Glutamatergic neuron (in vitro differentiated cells): Measurements from ENCODE around the gene LEMD2. TPM values are rescaled to one million over a fixed set of nuclear protein-coding genes. Genes with fewer than 3 reads are reported as not detected.

ENCODE experiments used
- DNase-seq: peaks from one replicate; pipeline ENCODE4 v3.0.0; 2022
- H3K27ac Mint-ChIP-seq: one replicate; pipeline ENCODE4 v1.8.0; 2020; ENCODE audit warnings: mild to moderate bottlenecking, mixed read lengths, inconsistent platforms; ENCODE audit not compliant: unreplicated experiment
- H3K27me3 Mint-ChIP-seq: one replicate; pipeline ENCODE4 v1.8.0; 2020; ENCODE audit warnings: mild to moderate bottlenecking, moderate library complexity, mixed read lengths, inconsistent platforms; ENCODE audit not compliant: unreplicated experiment
- H3K36me3 Mint-ChIP-seq: one replicate; pipeline ENCODE4 v1.8.0; 2020; ENCODE audit warnings: mild to moderate bottlenecking, mixed read lengths, inconsistent platforms; ENCODE audit not compliant: unreplicated experiment
- H3K4me1 Mint-ChIP-seq: one replicate; pipeline ENCODE4 v1.8.0; 2020; ENCODE audit warnings: mild to moderate bottlenecking, low read depth, mixed read lengths, inconsistent platforms; ENCODE audit not compliant: unreplicated experiment
- H3K4me3 Mint-ChIP-seq: one replicate; pipeline ENCODE4 v1.8.0; 2020; ENCODE audit warnings: mild to moderate bottlenecking, mixed read lengths, inconsistent platforms; ENCODE audit not compliant: unreplicated experiment
- H3K9me3 Mint-ChIP-seq: one replicate; pipeline ENCODE4 v1.8.0; 2020; ENCODE audit warnings: mild to moderate bottlenecking, moderate library complexity, mixed read lengths, inconsistent platforms; ENCODE audit not compliant: unreplicated experiment
- total RNA-seq: library from RNA; stranded (reverse); fragmentation: NEBNext Ultra II Directional; extraction: Animal tissue kit (Norgen Biotek cat#: 25700); gene quantifications from one replicate; pipeline ENCODE4 v1.2.1, GENCODE V29; 2021; ENCODE audit not compliant: unreplicated experiment
- TF ChIP-seq, protein P1 (sequence below): fragments of 200-600 bp; sonication (generic); IDR thresholded peaks from one replicate; pipeline ENCODE4 v1.5.0; 2021; ENCODE audit not compliant: partially characterized antibody, unreplicated experiment

LEMD2 gene
- total RNA-seq, 1 donor from 2014 or later, result 82.4 TPM

DNA sequence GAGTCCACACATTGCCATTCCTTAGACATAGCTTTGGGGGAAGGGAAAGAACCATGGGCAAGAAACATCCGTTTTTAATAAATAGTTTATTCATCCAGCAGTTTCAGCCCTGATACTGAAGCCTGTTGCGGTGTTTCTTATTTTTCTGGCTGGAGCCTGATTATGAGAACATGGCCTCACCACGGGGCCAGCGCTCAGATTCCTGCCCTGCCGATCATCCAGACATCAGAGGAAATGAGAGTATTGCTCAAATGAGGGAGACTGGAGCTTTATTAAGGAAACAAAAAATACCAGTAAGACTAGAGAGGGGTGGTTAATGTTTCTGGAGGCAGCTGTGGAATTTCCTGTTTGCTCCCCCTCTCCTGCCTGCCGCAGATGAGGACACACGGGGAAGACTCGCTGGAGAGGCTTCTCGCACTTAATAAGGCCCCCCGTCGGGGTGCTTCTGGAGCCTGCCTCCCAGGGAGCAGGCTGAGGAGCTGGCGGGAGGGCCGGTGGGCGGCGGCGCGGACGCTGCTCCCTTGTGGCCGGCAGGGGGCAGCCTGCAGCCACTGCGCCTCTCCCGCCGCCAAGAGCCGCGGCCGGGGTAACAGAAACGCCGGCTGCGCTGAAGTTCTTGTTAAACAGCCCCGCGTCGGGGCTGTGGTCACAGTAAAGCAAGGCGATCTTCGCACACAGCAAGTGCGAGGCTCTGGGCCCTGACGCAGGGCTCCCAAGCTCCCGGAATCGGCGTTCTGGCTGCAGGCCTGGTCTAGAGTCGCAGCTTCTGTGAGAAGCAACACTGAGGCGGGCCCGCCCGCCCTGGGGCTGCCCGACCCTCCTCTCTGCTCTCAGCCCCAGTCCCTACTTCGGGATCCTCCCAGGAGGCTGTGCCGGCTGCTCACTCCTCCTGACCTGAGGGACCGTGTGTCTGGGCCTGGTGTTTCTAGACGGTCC lies 17.5 kb downstream of the LEMD2 start:
- H3K9me3 Mint-ChIP-seq, result peaks cover 3% of the 10 kb centered on the region
- peaks cover 31% of the 10 kb centered on the region for H3K4me1 Mint-ChIP-seq
- peak overlapping the region; percentile 78 for H3K27ac Mint-ChIP-seq
- TF ChIP-seq, protein P1, sequence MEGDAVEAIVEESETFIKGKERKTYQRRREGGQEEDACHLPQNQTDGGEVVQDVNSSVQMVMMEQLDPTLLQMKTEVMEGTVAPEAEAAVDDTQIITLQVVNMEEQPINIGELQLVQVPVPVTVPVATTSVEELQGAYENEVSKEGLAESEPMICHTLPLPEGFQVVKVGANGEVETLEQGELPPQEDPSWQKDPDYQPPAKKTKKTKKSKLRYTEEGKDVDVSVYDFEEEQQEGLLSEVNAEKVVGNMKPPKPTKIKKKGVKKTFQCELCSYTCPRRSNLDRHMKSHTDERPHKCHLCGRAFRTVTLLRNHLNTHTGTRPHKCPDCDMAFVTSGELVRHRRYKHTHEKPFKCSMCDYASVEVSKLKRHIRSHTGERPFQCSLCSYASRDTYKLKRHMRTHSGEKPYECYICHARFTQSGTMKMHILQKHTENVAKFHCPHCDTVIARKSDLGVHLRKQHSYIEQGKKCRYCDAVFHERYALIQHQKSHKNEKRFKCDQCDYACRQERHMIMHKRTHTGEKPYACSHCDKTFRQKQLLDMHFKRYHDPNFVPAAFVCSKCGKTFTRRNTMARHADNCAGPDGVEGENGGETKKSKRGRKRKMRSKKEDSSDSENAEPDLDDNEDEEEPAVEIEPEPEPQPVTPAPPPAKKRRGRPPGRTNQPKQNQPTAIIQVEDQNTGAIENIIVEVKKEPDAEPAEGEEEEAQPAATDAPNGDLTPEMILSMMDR, result peak; percentile 96
- DNase-seq, result peak; percentile 87
- H3K36me3 Mint-ChIP-seq, result no peaks in the 10 kb centered on the region
- no peak overlapping the region for H3K4me3 Mint-ChIP-seq
- H3K27me3 Mint-ChIP-seq, result no peaks in the 10 kb centered on the region

DNA sequence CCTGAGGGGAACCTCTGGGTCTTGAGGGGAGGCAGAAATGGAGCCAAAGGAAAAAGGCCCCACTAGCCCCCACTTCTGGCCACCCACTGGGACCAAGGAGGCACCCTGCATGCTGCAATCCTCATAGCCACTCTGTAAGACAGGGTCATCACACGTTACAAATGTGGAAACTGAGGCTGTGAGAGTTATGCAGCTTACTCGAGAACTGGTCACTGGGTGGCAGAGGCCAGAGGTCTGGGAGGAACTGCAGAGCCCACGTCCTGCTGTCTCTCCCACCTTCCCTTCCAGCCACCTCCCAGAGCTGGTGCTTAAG lies 18.1 kb downstream of the LEMD2 start:
- H3K36me3 Mint-ChIP-seq, result no peaks in the 10 kb centered on the region
- no peak overlapping the region for H3K4me3 Mint-ChIP-seq
- peaks cover 27% of the 10 kb centered on the region for H3K4me1 Mint-ChIP-seq
- no peak overlapping the region for H3K27ac Mint-ChIP-seq
- DNase-seq, result no peak
- H3K27me3 Mint-ChIP-seq, result no peaks in the 10 kb centered on the region
- TF ChIP-seq, protein P1, result no peak
- peaks cover 3% of the 10 kb centered on the region for H3K9me3 Mint-ChIP-seq

DNA sequence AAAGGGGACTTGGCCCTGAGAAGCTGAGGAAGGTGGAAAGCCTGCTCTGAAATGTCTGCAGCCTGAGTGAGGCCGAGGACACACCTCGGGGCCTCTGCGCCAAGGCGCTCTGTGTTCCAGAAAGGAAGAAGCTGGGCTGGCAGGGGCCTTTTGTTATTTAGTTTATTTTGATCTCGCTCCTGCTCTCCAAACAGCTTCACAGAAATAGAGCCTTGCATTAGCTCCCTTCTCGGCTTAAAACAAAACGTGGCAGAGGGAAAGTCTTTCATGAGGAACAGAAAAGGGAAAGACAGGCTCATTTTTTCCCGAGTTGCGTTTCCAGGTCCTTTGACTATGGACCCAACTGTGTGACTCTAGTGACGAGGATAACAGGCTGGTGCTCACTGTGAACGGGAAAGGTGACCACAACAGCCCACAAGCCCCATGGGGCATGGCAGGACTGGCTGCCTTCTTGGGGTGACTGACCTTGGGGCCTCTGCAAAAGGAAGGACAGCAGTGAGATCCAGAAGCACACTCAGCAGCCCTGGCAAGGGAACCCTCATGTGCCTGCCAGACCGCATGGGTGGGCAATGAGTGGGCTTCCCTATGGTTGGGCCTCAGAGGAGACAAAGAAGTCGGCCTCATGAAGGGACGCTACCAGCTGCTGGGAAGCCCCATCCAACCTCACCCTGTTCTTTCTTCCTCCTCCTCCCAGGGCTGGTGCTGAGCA lies 18.7 kb downstream of the LEMD2 start:
- Mint-ChIP-seq H3K9me3 (peaks cover 3% of the 10 kb centered on the region), H3K36me3 (no peaks in the 10 kb centered on the region)

DNA sequence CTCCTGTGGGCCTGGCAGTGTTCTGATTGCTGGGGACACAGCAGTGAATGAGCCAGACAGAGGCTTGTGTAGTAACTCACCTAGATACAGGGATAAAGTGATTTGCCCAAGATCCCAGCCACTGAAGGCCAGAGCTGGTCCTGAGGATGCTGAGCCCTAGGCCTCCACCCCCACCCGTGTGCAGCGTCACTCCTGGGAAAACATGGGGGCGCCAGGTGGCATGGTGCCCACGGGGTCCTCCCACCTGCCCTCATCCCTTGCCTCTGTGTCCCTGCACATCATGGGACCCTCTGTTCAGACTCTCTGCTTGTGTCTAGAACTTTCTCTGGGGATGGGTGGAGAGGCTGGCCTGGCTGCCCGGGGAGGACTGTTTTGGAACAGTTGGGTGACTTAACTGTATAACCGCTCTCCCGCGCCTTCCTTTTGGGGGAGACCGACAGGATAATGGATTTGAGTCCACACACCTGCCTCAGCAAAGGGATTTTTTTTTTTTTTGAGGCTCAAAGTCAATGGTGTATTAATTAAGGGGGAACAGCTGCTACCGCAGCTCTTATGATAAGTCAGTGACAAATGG lies 19.6 kb downstream of the LEMD2 start:
- TF ChIP-seq, protein P1, result no peak
- Mint-ChIP-seq H3K27me3 (peaks cover 6% of the 10 kb centered on the region), H3K9me3 (peaks cover 3% of the 10 kb centered on the region), H3K4me1 (peaks cover 27% of the 10 kb centered on the region), H3K27ac (no peak overlapping the region), H3K36me3 (no peaks in the 10 kb centered on the region), H3K4me3 (no peak overlapping the region)
- DNase-seq, result no peak

More for the DNA sequence above, 18.7 kb downstream of the LEMD2 start:
- no peak overlapping the region for H3K27ac Mint-ChIP-seq
- TF ChIP-seq, protein P1, result no peak
- H3K27me3 Mint-ChIP-seq, result no peaks in the 10 kb centered on the region
- DNase-seq, result no peak
- peaks cover 27% of the 10 kb centered on the region for H3K4me1 Mint-ChIP-seq
- H3K4me3 Mint-ChIP-seq, result no peak overlapping the region
